Measurements from ENCODE around the gene INPP5A. TPM values are rescaled to one million over a fixed set of nuclear protein-coding genes. Genes with fewer than 3 reads are reported as not detected.
A peak's percentile ranks its signal among the peaks of the same experiment; 100 is the strongest.

The INPP5A gene
- total RNA-seq, 1 experiment from 2014 or later = 44.5 TPM

GRCh38 chr10:132574288-132574687, 36.7 kb downstream of the INPP5A start:
- Histone ChIP-seq H3K4me1 (peaks cover 33% of the 10 kb centered on the region), H3K9me3 (no peaks in the 10 kb centered on the region), H3K27me3 (replicated peaks; ENCODE audit: control insufficient read depth, insufficient read depth, low read length) (no peaks in the 10 kb centered on the region), H3K36me3 (ENCODE audit: control insufficient read depth, insufficient read depth, low read length) (no peaks in the 10 kb centered on the region), H3K4me3 (ENCODE audit: low read depth, low read length) (no peak overlapping the region)
- CTCF ChIA-PET = no interaction called here
- no peak for TF ChIP-seq CTCF (IDR thresholded peaks at IDR 0.05; ENCODE audit: insufficient read depth in 1 of 2, low read depth in 1 of 2, low read length in 1 of 2, severe bottlenecking in 1 of 2, unreplicated experiment in 1 of 2)
- H3K36me3 Mint-ChIP-seq (ENCODE audit: insufficient read depth, unreplicated experiment) = no peaks in the 10 kb centered on the region
- H3K27me3 Mint-ChIP-seq (ENCODE audit: insufficient read depth, unreplicated experiment) = no peaks in the 10 kb centered on the region
- no peak for DNase-seq
- H3K4me1 Mint-ChIP-seq (ENCODE audit: low read depth, unreplicated experiment) = peaks cover 10% of the 10 kb centered on the region
- no TSS peak for BruUV-seq (replicated peaks)
- POLR2A ChIA-PET = no interaction called here
- no peak overlapping the region for H3K27ac Mint-ChIP-seq (ENCODE audit: unreplicated experiment)
- no peak overlapping the region for H3K4me3 Mint-ChIP-seq (ENCODE audit: unreplicated experiment)
- no peaks in the 10 kb centered on the region for H3K9me3 Mint-ChIP-seq (ENCODE audit: unreplicated experiment)
- intact Hi-C loops (cut with micrococcal nuclease; ENCODE audit: unreplicated experiment) = loop anchor here (2.0 kb wide), 2 partner anchors 37 to 115 kb away; partner anchors contain the start of gene INPP5A

- Histone ChIP-seq H3K36me3 (ENCODE audit: control insufficient read depth, insufficient read depth, low read length) (no peaks in the 10 kb centered on the region), H3K4me1 (peaks cover 33% of the 10 kb centered on the region), H3K27me3 (replicated peaks; ENCODE audit: control insufficient read depth, insufficient read depth, low read length) (no peaks in the 10 kb centered on the region), H3K4me3 (ENCODE audit: low read depth, low read length) (no peak overlapping the region), H3K9me3 (no peaks in the 10 kb centered on the region)
- ChIA-PET POLR2A (no interaction called here), CTCF (no interaction called here)
- intact Hi-C loops (cut with micrococcal nuclease; ENCODE audit: unreplicated experiment) = loop anchor here (1.0 to 2.0 kb wide), 3 partner anchors 16 to 116 kb away; partner anchors contain the start of gene INPP5A
- no peak overlapping the region for H3K4me3 Mint-ChIP-seq (ENCODE audit: unreplicated experiment)
- peak in 1 of 2 experiments; percentile 40 for DNase-seq
- no peaks in the 10 kb centered on the region for H3K9me3 Mint-ChIP-seq (ENCODE audit: unreplicated experiment)
- H3K27me3 Mint-ChIP-seq (ENCODE audit: insufficient read depth, unreplicated experiment) = no peaks in the 10 kb centered on the region
- no peaks in the 10 kb centered on the region for H3K36me3 Mint-ChIP-seq (ENCODE audit: insufficient read depth, unreplicated experiment)
- TSS peak; percentile 87 for BruUV-seq (replicated peaks)
- peaks cover 10% of the 10 kb centered on the region for H3K4me1 Mint-ChIP-seq (ENCODE audit: low read depth, unreplicated experiment)
- no peak for TF ChIP-seq CTCF (IDR thresholded peaks at IDR 0.05; ENCODE audit: insufficient read depth in 1 of 2, low read depth in 1 of 2, low read length in 1 of 2, severe bottlenecking in 1 of 2, unreplicated experiment in 1 of 2)
- peak overlapping the region; percentile 26 for H3K27ac Mint-ChIP-seq (ENCODE audit: unreplicated experiment)
Observed at GRCh38 chr10:132574783-132575319, 37.3 kb downstream of the INPP5A start.

- H3K4me1 Mint-ChIP-seq (ENCODE audit: low read depth, unreplicated experiment) = peaks cover 10% of the 10 kb centered on the region
- ChIA-PET POLR2A (no interaction called here), CTCF (interaction anchor here (0.6 kb wide), 1 partner anchor 8 kb away, joined by 5 read pairs; no protein-coding TSS in a partner anchor)
- intact Hi-C loops (cut with micrococcal nuclease; ENCODE audit: unreplicated experiment) = loop anchor here (1.0 to 2.0 kb wide), 3 partner anchors 16 to 117 kb away; partner anchors contain the start of gene INPP5A
- H3K27ac Mint-ChIP-seq (ENCODE audit: unreplicated experiment) = peak overlapping the region; percentile 26
- Histone ChIP-seq H3K36me3 (ENCODE audit: control insufficient read depth, insufficient read depth, low read length) (no peaks in the 10 kb centered on the region), H3K4me3 (ENCODE audit: low read depth, low read length) (no peak overlapping the region), H3K27me3 (replicated peaks; ENCODE audit: control insufficient read depth, insufficient read depth, low read length) (no peaks in the 10 kb centered on the region), H3K9me3 (no peaks in the 10 kb centered on the region), H3K4me1 (peaks cover 33% of the 10 kb centered on the region)
- H3K27me3 Mint-ChIP-seq (ENCODE audit: insufficient read depth, unreplicated experiment) = no peaks in the 10 kb centered on the region
- no peak overlapping the region for H3K4me3 Mint-ChIP-seq (ENCODE audit: unreplicated experiment)
- no peaks in the 10 kb centered on the region for H3K36me3 Mint-ChIP-seq (ENCODE audit: insufficient read depth, unreplicated experiment)
- TF ChIP-seq CTCF (IDR thresholded peaks at IDR 0.05; ENCODE audit: insufficient read depth in 1 of 2, low read depth in 1 of 2, low read length in 1 of 2, severe bottlenecking in 1 of 2, unreplicated experiment in 1 of 2) = no peak
- no peaks in the 10 kb centered on the region for H3K9me3 Mint-ChIP-seq (ENCODE audit: unreplicated experiment)
- peak; percentile 58 to 75 for DNase-seq
- BruUV-seq (replicated peaks) = TSS peak; percentile 61
Observed at GRCh38 chr10:132575320-132576201, 38.0 kb downstream of the INPP5A start.
